ENCODE measurements around the gene CCNE1. TPM values are rescaled to one million over a fixed set of nuclear protein-coding genes. Genes with fewer than 3 reads are reported as not detected.

The CCNE1 gene
- total and polyA plus RNA-seq, 2 experiments from 2014 or later = 19.9 to 24.6 TPM

GRCh38 chr19:29842471-29843179 lies 30.8 kb downstream of the CCNE1 start:
- no peaks in the 10 kb centered on the region for H3K79me2 ChIP-seq
- peak overlapping the region; percentile 95 for H3K4me2 ChIP-seq
- H3K9me3 ChIP-seq (ENCODE audit: low read depth) = no peaks in the 10 kb centered on the region
- peak overlapping the region; percentile 10 for H2AFZ ChIP-seq
- WGBS (ENCODE audit: low lambda C conversion rate, missing lambda C conversion rate) = 81% methylated on average over 11 of the region's 11 CpGs
- H3K27ac ChIP-seq = peak overlapping the region; percentile 57
- H3K27me3 ChIP-seq = no peaks in the 10 kb centered on the region
- H4K20me1 ChIP-seq (ENCODE audit: insufficient read depth, poor library complexity, severe bottlenecking) = no peaks in the 10 kb centered on the region
- no peak for DNase-seq (ENCODE audit: low spot score)
- TF ChIP-seq EZH2phosphoT487 (IDR thresholded peaks at IDR 0.05; ENCODE audit: low read depth, severe bottlenecking, unreplicated experiment) = no peak
- no peak for TF ChIP-seq CTCF (IDR thresholded peaks at IDR 0.05; ENCODE audit: poor library complexity)
- no peak for TF ChIP-seq EZH2 (IDR thresholded peaks at IDR 0.05; ENCODE audit: borderline replicate concordance)
- H3K4me3 ChIP-seq = no peak overlapping the region
- H3K9me2 ChIP-seq (replicated peaks; ENCODE audit: insufficient read depth) = no peaks in the 10 kb centered on the region
- no peaks in the 10 kb centered on the region for H3K36me3 ChIP-seq (replicated peaks; ENCODE audit: insufficient read depth, low read depth)
- H3K4me1 ChIP-seq (ENCODE audit: insufficient read depth) = peaks cover 32% of the 10 kb centered on the region

DNA sequence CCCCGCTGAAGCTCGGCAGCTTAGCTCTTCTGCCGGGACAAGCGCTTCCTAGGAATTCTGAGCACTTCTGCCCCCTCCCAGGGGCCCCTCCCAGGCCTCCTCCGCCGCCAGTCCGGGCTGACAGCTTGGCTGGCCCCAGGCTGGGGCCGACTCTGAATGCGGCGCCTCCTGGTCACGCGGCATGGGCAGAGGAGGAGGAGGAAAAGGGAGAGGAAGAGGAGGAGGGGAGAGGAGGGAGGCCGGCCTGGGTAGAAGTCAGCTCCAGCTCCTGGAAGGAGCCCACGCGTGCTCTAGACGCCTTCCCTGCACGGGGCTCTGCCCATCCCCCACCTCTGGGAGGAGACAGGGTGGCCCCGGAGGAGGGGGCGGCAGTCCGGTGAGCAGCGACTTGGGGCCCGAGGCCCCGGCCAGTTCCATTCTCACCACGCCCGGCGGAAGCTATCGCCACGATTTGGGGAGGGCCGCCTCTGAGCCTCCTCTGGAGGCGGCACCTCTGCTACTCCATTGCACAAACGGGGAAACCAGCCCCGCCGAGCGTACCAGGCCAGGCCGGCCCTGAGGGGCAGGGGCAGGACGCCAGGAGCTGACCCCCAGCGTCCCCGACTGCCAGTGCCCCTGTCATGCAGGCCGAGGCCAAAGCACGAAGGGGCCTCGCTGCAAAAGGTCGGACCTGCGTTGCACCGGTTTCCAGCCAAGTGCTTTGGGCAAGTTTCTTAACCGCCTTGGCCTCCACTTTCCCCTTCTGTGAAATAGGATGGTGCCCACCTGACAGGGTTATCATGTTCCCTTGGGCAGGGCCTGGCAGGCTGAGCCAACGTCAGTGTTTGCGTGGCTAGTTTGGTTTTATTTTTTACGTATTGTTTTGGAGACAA lies 31.6 kb downstream of the CCNE1 start:
- Histone ChIP-seq H3K27me3 (no peaks in the 10 kb centered on the region), H3K27ac (peak overlapping the region; percentile 57), H4K20me1 (ENCODE audit: insufficient read depth, poor library complexity, severe bottlenecking) (no peaks in the 10 kb centered on the region), H3K36me3 (replicated peaks; ENCODE audit: insufficient read depth, low read depth) (no peaks in the 10 kb centered on the region), H3K9me2 (replicated peaks; ENCODE audit: insufficient read depth) (no peaks in the 10 kb centered on the region), H2AFZ (peak overlapping the region; percentile 10), H3K4me3 (no peak overlapping the region), H3K79me2 (no peaks in the 10 kb centered on the region), H3K4me2 (peak overlapping the region; percentile 95), H3K4me1 (ENCODE audit: insufficient read depth) (peaks cover 27% of the 10 kb centered on the region), H3K9me3 (ENCODE audit: low read depth) (no peaks in the 10 kb centered on the region)
- DNase-seq (ENCODE audit: low spot score) = peak; percentile 76
- WGBS (ENCODE audit: low lambda C conversion rate, missing lambda C conversion rate) = 20% methylated on average over 40 of the region's 48 CpGs
- TF ChIP-seq CTCF (IDR thresholded peaks at IDR 0.05; ENCODE audit: poor library complexity) (no peak), EZH2 (IDR thresholded peaks at IDR 0.05; ENCODE audit: borderline replicate concordance) (no peak)

DNA sequence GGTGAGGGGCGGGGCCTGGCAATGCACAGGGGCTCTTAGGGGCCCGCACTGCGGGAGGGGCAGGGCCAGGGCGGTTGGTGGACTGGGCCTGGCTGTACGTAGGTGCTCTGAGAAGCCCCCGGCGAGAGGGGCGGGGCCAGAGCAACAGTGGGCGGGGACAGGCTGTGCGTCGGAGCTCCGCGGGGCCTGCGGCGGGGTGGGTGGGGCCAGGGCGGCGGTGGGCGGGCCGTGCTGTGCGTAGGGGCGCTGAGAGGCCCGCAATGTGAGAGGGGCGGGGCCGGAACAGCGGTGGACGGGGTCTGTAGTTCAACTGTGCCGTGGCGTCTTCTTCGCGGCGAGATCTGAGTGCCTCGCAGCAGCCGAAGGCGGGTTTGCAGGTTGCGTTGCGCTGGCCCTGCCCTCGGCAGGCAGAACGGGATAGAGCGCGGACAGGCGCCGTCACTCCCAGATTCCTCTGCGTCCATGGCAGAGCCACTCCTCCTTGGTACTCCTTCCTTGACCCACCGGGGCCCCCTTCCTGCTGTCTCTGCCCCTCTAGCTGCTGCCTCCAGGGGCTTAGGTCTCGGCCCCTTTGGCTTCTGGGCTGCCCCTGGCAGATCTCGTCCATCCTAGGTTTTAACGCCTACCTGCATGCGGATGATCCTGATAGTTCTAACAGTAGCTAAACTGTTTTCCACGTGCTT lies 33.2 kb downstream of the CCNE1 start:
- H3K27ac ChIP-seq = peak overlapping the region; percentile 95
- H3K9me2 ChIP-seq (replicated peaks; ENCODE audit: insufficient read depth) = no peaks in the 10 kb centered on the region
- peaks cover 32% of the 10 kb centered on the region for H3K4me1 ChIP-seq (ENCODE audit: insufficient read depth)
- H4K20me1 ChIP-seq (ENCODE audit: insufficient read depth, poor library complexity, severe bottlenecking) = no peaks in the 10 kb centered on the region
- no peaks in the 10 kb centered on the region for H3K79me2 ChIP-seq
- H3K4me3 ChIP-seq = peak overlapping the region; percentile 71
- H3K36me3 ChIP-seq (replicated peaks; ENCODE audit: insufficient read depth, low read depth) = no peaks in the 10 kb centered on the region
- no peaks in the 10 kb centered on the region for H3K27me3 ChIP-seq
- H3K4me2 ChIP-seq = peak overlapping the region; percentile 95
- WGBS (ENCODE audit: low lambda C conversion rate, missing lambda C conversion rate) = 2% methylated on average over 29 of the region's 49 CpGs
- H2AFZ ChIP-seq = peak overlapping the region; percentile 84
- no peaks in the 10 kb centered on the region for H3K9me3 ChIP-seq (ENCODE audit: low read depth)
- TF ChIP-seq CTCF (IDR thresholded peaks at IDR 0.05; ENCODE audit: poor library complexity) = no peak
- no peak for TF ChIP-seq EZH2 (IDR thresholded peaks at IDR 0.05; ENCODE audit: borderline replicate concordance)
- DNase-seq (ENCODE audit: low spot score) = peak; percentile 98
